Measurements from ENCODE around the gene COG1.

Gene COG1

DNA sequence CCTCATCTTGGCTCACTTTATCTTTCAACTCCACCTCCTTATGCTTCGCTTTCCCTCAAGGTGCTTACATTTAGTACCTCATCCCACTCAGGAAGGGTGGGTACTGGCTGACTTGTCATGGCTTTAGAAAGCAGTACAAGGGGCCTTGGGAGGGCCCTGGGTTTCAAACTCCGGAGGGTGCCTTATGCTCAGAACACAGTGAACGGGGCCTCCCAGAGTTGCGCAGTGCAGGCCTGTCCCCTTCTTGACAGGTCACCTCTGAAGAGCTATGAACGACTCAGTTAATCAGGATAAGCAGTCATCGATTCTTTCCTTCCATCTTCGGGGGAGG is 6.0 kb downstream of the COG1 start:
- DNase-seq (ENCODE audit: low read depth), result no peak

DNA sequence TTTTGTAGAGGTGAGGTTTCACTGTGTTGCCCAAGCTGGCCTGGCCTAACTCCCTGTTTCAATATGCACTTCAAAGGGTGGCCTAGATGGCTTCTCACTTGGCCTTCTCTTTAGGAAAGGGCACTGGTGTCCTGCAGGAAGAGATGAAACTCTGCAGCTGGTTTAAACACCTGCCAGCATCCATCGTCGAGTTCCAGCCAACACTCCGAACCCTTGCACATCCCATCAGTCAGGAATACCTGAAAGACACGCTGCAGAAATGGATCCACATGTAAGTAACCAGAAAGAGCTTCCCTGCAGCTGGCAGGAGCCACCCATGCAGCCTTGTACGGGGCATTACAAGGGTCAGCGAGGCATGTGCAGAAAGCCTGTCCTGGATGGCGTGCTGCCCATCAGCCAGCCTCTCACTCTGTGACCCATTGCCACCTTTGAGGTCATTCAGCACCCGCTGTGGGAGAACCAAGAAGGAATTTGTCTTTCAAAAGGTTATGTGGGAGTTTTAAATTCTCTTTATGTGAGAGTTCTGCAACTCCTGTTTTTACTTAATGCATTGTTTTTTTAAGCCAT is 7.0 kb downstream of the COG1 start:
- no peak for DNase-seq (ENCODE audit: low read depth)

GRCh38 chr17:73200476-73200875 is 7.6 kb downstream of the COG1 start:
- DNase-seq (ENCODE audit: low read depth), result no peak

DNA sequence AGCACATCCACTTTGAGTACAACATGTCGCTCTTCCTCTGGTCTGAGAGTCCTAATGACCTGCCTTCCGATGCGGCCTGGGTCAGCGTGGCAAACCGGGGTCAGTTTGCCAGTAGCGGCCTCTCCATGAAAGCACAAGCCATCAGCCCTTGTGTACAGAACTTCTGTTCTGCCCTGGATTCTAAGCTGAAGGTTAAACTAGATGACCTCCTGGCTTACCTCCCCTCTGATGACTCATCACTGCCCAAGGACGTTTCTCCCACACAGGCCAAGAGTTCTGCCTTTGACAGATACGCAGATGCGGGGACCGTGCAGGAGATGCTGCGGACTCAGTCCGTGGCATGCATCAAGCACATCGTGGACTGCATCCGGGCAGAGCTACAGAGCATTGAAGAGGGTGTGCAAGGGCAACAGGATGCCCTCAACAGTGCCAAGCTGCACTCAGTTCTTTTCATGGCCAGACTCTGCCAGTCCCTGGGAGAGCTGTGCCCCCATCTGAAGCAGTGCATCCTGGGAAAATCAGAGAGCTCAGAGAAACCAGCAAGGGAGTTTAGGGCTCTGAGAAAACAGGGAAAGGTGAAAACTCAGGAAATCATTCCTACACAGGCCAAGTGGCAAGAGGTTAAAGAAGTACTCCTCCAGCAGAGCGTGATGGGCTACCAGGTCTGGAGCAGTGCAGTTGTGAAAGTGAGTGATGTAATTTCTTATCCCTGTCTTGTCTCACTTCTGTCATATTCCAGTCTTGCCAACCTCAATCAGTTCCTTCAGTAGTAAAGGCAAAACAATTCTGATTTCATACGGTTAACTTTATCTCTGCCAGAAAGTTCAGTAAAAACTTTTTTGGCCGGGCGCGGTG is 8.6 kb downstream of the COG1 start:
- no peak for DNase-seq (ENCODE audit: low read depth)

DNA sequence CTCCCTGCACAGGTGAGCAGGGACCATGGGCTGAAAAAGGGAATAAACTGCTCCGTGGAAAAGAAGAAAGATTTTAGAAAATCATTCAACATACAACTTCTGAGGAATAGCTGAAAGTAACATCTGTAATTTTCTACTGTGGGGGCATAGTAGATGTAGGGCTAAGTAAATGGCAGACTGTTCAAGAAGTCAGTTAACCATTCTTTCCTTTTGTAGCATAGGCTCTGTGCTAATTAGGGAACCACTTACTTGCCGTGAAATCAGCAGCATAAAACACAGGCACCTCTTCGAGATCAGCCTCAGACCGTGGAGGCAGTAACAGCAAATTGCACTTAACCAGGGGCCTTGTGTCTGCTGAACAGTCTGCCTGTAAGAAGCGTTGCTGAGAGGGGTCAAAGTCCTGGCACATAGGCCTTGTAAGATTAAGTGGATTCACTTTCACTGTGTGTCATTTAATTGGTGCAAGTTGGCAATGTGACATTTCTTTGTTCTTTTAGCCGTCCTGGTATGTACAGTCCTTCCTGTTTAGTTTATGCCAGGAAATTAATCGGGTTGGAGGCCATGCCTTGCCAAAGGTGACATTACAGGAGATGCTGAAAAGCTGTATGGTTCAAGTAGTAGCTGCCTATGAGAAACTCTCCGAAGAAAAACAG is 10.4 kb downstream of the COG1 start:
- DNase-seq (ENCODE audit: low read depth), result no peak

DNA sequence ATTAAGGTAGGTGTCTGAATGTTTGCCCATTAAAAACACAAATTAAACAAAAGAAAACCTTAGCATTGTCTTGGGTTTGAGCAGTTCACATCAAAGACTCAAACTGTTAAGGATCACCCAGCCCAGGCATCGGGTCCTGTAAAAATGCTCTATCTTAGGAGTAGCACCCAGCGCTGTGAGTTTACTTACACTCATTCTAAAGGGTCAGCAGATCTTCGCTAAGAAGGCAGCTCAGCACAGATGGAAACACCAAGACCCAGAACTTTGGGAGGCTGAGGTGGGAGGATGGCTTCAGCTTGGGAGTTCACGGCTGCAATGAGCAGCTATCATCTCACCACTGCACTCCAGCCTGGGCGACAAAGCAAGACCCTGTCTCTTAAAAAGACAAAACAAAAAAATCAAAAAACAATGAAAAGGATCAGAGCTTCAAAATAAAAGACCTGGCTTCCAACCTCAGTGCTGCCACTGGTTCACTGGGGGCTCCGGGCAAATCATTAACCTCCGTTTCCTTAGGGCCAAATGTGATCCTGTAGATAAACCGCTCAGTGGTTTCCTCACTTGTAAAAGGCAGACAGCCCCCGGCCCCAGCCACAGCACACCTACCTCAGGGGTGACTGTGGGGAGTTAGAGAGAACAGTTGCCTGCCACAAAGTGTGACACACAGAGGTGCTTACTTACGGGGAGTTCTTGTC is 11.1 kb downstream of the COG1 start:
- no peak for DNase-seq (ENCODE audit: low read depth)

GRCh38 chr17:73205459-73205961 is 12.7 kb downstream of the COG1 start:
- DNase-seq (ENCODE audit: low read depth), result no peak

DNA sequence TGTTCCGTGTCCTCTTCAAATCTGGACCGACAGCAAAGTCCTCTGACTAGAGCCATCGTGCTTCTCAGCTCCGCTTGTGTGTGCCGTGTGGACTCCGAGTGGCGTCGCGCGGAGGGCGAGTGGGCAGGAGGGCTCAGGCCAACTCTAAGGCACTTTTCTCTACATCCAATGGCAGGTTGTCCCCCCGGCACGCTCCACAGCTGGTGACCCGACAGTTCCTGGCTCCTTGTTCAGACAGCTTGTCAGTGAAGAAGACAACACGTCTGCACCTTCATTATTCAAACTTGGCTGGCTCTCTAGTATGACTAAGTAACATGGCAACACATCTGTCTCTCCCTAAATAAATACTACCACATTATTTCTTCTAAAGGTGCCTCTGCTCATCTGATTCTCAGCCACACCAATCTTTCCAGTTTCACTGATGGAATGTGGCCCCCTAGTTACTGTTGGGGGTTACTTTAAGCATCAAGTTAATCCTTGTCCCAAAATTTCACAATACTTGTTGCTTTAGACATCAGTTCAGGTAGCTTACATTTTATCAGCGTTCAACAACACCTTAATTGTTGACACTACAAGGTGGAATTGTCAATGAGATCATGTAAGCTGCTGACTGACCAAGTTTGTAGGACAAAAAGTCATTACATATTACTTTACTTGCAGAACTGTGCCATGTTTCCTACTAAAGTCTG is 15.4 kb downstream of the COG1 start:
- DNase-seq (ENCODE audit: low read depth), result no peak

- no peak for DNase-seq (ENCODE audit: low read depth)
Observed at GRCh38 chr17:73209436-73209835, 16.6 kb downstream of the COG1 start.

DNA sequence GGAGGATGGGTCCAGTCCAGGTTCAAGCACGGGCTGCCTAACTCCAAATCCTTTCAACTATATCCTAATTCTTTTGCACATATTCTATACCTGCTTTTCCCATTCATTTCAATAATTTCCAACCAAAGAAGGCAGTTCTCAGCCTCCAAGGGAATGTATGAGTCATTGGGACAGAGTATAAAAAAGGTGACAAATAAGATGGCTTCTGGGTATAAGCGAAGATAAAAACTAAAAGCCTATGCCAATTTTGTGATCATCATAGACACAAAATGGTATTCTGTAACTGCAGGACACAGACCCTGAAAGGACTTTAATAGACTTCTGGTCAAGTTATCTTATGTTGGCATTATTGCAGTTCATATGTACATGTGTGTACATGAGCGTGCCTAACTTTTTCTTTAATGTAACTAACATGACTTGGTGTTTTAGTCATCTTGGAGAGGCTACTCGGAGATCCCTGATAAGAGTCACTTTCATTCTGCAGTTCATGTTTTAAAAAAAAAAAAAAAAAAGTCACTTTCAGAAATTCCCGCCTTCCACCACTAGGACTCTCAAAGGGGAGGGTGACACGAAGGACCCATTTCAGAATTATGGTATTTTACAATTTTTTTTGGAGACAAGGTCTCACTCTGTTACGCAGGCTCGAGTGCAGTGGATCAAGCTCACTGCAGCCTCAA is 17.3 kb downstream of the COG1 start:
- no peak for DNase-seq (ENCODE audit: low read depth)

GRCh38 chr17:73211745-73212144 is 18.9 kb downstream of the COG1 start:
- DNase-seq (ENCODE audit: low read depth), result no peak

DNA sequence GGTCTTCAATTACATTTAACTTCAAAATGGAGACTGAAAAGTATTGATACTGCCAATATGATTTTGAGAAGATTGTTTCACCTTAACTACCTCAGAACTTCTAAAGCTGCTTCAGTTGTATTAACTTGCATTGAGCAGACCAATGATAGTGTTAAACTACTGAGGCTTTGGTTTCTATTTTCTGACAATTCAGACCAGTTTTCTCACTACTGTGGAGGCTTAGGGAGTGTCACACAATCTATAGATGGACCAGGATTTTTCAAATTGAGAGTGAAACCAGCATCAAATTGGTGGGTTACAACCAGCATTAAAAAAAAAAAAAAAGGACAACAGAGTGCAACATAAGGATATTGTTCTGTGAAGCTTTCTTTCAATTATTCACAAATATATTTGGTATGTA is 21.2 kb downstream of the COG1 start:
- DNase-seq (ENCODE audit: low read depth), result no peak

- no peak for DNase-seq (ENCODE audit: low read depth)
Observed at GRCh38 chr17:73214851-73215250, 22.0 kb downstream of the COG1 start.

- no peak for DNase-seq (ENCODE audit: low read depth)
Observed at GRCh38 chr17:73215447-73215846, 22.6 kb downstream of the COG1 start.

DNA sequence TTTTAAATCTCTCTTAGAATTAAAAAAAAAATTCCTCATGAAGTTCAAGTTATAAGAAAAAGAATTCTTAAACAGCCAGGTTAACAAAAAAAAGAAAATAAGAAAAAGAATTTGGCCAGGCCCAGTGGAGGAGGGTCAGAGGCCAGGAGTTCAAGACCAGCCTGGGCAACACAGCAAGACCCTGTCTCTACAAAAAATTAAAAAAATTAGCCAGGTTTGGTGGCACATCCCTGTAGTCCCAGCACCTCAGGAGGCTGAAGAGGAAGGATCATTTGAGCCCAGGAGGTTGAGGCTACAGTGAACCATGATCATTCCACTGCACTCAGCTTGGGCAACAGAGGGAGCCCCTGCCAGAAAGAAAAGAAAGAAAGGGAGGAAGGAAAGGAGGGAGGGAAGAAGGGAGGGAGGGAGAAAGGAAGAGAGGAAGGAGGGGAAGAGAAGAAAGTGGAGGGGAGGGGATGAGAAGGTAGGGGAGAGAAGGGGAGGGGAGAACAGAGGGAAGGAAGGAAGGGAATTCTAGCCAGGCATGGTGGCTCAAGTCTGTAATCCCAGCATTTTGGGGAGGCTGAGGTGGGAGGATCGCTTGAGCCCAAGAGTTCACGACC is 30.9 kb downstream of the COG1 start:
- DNase-seq (ENCODE audit: low read depth), result no peak

DNA sequence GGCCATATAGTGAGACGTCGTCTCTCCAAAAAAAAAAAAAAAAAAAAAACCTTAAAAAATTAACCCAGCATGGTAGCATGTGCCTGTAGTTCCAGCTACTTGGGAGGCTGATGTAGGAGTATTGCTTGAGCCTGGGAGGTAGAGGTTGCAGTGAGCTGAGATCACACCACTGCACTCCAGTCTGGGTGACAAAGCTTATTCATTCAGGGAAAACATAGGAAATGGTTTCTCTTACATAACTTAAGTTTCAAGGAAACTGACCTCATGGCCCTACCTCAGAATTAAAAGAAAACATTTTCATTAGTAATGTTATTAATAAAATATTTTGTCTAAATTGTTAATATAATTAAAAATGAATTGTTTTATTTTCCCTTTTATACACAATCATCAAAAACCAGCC is 31.4 kb downstream of the COG1 start:
- no peak for DNase-seq (ENCODE audit: low read depth)

DNA sequence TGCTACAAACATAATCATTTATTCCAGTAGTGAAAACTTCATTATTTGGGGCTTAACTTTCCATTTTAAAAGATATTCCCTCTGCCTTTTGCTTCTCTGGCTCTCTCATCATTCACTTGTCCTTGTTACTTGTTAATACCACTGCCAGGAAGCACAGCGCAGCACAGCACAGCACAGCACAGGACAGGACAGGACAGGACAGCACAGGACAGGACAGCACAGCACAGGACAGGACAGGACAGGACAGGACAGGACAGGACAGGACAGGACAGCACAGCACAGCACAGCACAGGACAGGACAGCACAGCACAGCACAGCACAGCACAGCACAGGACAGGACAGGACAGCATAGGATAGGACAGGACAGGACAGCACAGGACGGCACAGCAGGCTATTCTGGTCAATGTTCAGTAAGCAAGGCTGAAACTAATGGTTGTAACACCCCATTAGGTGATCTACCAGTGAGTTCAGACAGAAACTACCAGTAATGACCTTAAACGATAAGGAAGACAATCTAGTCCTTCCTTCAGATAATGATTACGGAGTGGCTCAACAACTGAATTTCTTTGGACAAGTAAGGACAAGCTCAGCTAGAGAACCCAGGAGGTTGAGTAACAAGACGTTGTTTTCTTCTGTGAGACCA is 31.9 kb downstream of the COG1 start:
- no peak for DNase-seq (ENCODE audit: low read depth)

GRCh38 chr17:73226556-73227172 is 33.8 kb downstream of the COG1 start:
- no peak for DNase-seq (ENCODE audit: low read depth)

- no peak for DNase-seq (ENCODE audit: low read depth)
Observed at GRCh38 chr17:73227379-73227778, 34.5 kb downstream of the COG1 start.

GRCh38 chr17:73227944-73228343 is 35.1 kb downstream of the COG1 start:
- no peak for DNase-seq (ENCODE audit: low read depth)

Measured in stimulated activated CD8-positive, alpha-beta memory T cell treated with anti-CD3 and anti-CD28 coated beads, Interleukin-7, amount 100 ng/mL, for 24 hours (primary cell).